GM12878 (cell line): ENCODE data around the gene CNTN2. TPM values are rescaled to one million over a fixed set of nuclear protein-coding genes. Genes with fewer than 3 reads are reported as not detected.

Source experiments
- ATAC-seq: fragments of 200-7000 bp; cut with Tn5 transposase; 3 replicates; pipeline ENCODE4 v1.9.1; 2020; ENCODE audit warnings: mild to moderate bottlenecking, moderate library complexity
- BruUV-seq: library from RNA; stranded (reverse); fragments of 400-500 nt; replicated peaks from 2 replicates; lab custom pipeline; 2021; lab: Mats Ljungman, UMichigan
- CTCF ChIA-PET: fragments of 300-600 bp; sonication (Branson Sonifier 250); formaldehyde crosslinking; extraction: SDS; loops from one replicate; lab custom pipeline; 2021; ENCODE audit warnings: inconsistent platforms; lab: Yijun Ruan, JAX
- POLR2A ChIA-PET: fragments of 350-600 bp; formaldehyde crosslinking; extraction: SDS; loops from one replicate; lab custom pipeline; 2021; ENCODE audit warnings: inconsistent platforms; lab: Charles Lee
- RAD21 ChIA-PET: fragments of 300-600 bp; sonication (Branson Sonifier 250); formaldehyde crosslinking; loops from one replicate; lab custom pipeline; 2023; ENCODE audit warnings: antibody characterized with exemption; ENCODE audit not compliant: unreplicated experiment; lab: Charles Lee
- SMC1A ChIA-PET: fragments of 300-600 bp; sonication (Branson Sonifier 250); formaldehyde crosslinking; loops from one replicate; lab custom pipeline; 2023; ENCODE audit not compliant: unreplicated experiment, uncharacterized antibody; lab: Charles Lee
- DNase-seq: peaks from one replicate; pipeline ENCODE4 v3.0.0-alpha.2; 2011; ENCODE audit warnings: low read depth, low spot score
- FAIRE-seq: peaks from 3 replicates; lab custom pipeline; 2011; peaks lifted over from hg19 to GRCh38; lab: Jason Lieb, UNC
- H2AFZ ChIP-seq: 2 replicates; pipeline ENCODE4 v1.6.0; 2011; ENCODE audit warnings: low read depth, low read length, control low read depth; ENCODE audit not compliant: control insufficient read depth
- H3K27ac ChIP-seq: 2 replicates; pipeline ENCODE4 v1.5.1; 2011; ENCODE audit warnings: control low read depth; ENCODE audit not compliant: control insufficient read depth, insufficient read depth
- H3K27me3 ChIP-seq, 2 experiments: replicated peaks in 1 of 2; 2 replicates each; pipeline versions ENCODE4 v1.6.0 to v1.6.1; 2011; ENCODE audit warnings: low read length in 1 of 2; ENCODE audit not compliant: control insufficient read depth in 2 of 2, insufficient read depth in 2 of 2
- H3K36me3 ChIP-seq, 2 experiments: 2 replicates each; pipeline ENCODE4 v1.5.1; 2011; ENCODE audit warnings: low read length in 1 of 2; ENCODE audit not compliant: control insufficient read depth in 2 of 2, insufficient read depth in 2 of 2
- H3K4me1 ChIP-seq: 2 replicates; pipeline ENCODE4 v1.6.1; 2011; ENCODE audit warnings: mild to moderate bottlenecking, low read length, moderate library complexity, mixed read lengths; ENCODE audit not compliant: control insufficient read depth, insufficient read depth
- H3K4me2 ChIP-seq: 2 replicates; pipeline ENCODE4 v1.6.0; 2011; ENCODE audit warnings: control low read depth; ENCODE audit not compliant: control insufficient read depth, insufficient read depth
- H3K4me3 ChIP-seq: fragments of 200-600 bp; sonication (generic); 2 replicates; pipeline ENCODE4 v1.5.1; 2016
- H3K79me2 ChIP-seq: 2 replicates; pipeline ENCODE4 v1.6.0; 2011; ENCODE audit warnings: low read length; ENCODE audit not compliant: control insufficient read depth, insufficient read depth
- H3K9ac ChIP-seq: 2 replicates; pipeline ENCODE4 v1.8.0; 2011; ENCODE audit warnings: low read length, control low read depth, mixed read lengths; ENCODE audit not compliant: control insufficient read depth, insufficient read depth
- H3K9me3 ChIP-seq: replicated peaks from 3 replicates; pipeline ENCODE4 v1.5.1; 2011; ENCODE audit warnings: mild to moderate bottlenecking, low read length; ENCODE audit not compliant: control insufficient read depth, insufficient read depth
- H4K20me1 ChIP-seq: 2 replicates; pipeline ENCODE4 v1.6.0; 2011; ENCODE audit not compliant: control insufficient read depth, insufficient read depth
- CHD2 ChIP-seq: IDR thresholded peaks from 2 replicates; pipeline ENCODE4 v1.6.1; 2011; ENCODE audit warnings: low read depth, low read length, improper control_type of control experiment, borderline replicate concordance
- HDAC2 ChIP-seq: fragments of 200-600 bp; sonication (generic); IDR thresholded peaks from 2 replicates; pipeline ENCODE4 v1.6.1; 2017
- NR2C1 ChIP-seq: fragments of 450-650 bp; IDR thresholded peaks from 2 replicates; pipeline ENCODE4 v1.6.1; 2017; ENCODE audit warnings: antibody characterized with exemption, mild to moderate bottlenecking, moderate library complexity
- WRNIP1 ChIP-seq: IDR thresholded peaks from 2 replicates; pipeline ENCODE4 v1.6.1; 2011; ENCODE audit warnings: low read depth, low read length, improper control_type of control experiment, borderline replicate concordance
- ZNF24 ChIP-seq: fragments of 450-650 bp; IDR thresholded peaks from 2 replicates; pipeline ENCODE4 v1.6.1; 2017; ENCODE audit warnings: antibody characterized with exemption, mild to moderate bottlenecking
- WGBS: methylation state at CpG from one replicate; pipeline ENCODE4 v1.1.6; 2016; ENCODE audit warnings: low lambda C conversion rate; ENCODE audit not compliant: insufficient replicate concordance, insufficient coverage; ENCODE audit errors: missing lambda C conversion rate; 5-methylcytosine and 5-hydroxymethylcytosine counted together
- in situ Hi-C: fragments of 300-500 bp; cut with MboI; formaldehyde crosslinking; loops from 9 replicates; pipeline ENCODE4 v1.14.3; 2018; ENCODE audit warnings: mixed read lengths
- intact Hi-C: fragments of 100-400 bp; cut with micrococcal nuclease; formaldehyde crosslinking; loops from one replicate; pipeline ENCODE4 v1.14.2; 2022; ENCODE audit not compliant: unreplicated experiment
- polyA plus RNA-seq, 11 experiments: library from polyadenylated mRNA; depleted of rRNA in 4 of 11; unstranded in 6 of 11; stranded (reverse) in 5 of 11; fragments of >200 nt; fragmentation: Nextera tagmentation in 4 of 11; fragmentation: Illumina TruSeq in 1 of 11; extraction: Ambion mirVana in 4 of 11; extraction: Trizol in 1 of 11; gene quantifications; 1 replicate in 1 of 11; 2 replicates in 10 of 11; pipeline versions ENCODE4 v1.2.1 to v1.2.3, GENCODE V29; 2011 to 2016; ENCODE audit warnings: inconsistent platforms in 2 of 11, missing spikeins in 2 of 11, low read depth in 1 of 11
- total RNA-seq, 4 experiments: library from RNA; depleted of rRNA in 3 of 4; stranded (reverse); fragments of >200 nt in 3 of 4; fragmentation: Illumina TruSeq in 1 of 4; extraction: Trizol in 1 of 4; gene quantifications; 2 replicates each; pipeline versions ENCODE4 v1.2.1 to v1.2.3, GENCODE V29; 2013 to 2021
- TF ChIP-seq, protein P1 (sequence below): IDR thresholded peaks from 2 replicates; pipeline ENCODE4 v1.6.1; 2012; ENCODE audit warnings: improper control_type of control experiment, low read depth, low read length; ENCODE audit not compliant: insufficient replicate concordance
- TF ChIP-seq, protein P2 (sequence below): fragments of 450-650 bp; formaldehyde crosslinking; IDR thresholded peaks from 2 replicates; pipeline ENCODE4 v1.4.0; 2022; ENCODE audit warnings: mild to moderate bottlenecking, moderate library complexity
- TF ChIP-seq, protein P3 (sequence below): fragments of 450-650 bp; conservative IDR thresholded peaks from 2 replicates; pipeline ENCODE4 v1.6.1; 2017; ENCODE audit warnings: mild to moderate bottlenecking, moderate library complexity
- TF ChIP-seq, protein P4 (sequence below): fragments of 450-650 bp; IDR thresholded peaks from 2 replicates; pipeline ENCODE4 v1.6.1; 2018; ENCODE audit warnings: mild to moderate bottlenecking, low read depth, moderate library complexity; ENCODE audit not compliant: partially characterized antibody

CNTN2 gene
- total and polyA plus RNA-seq, 10 of the 15 experiments (the other 5 are each of a cell fraction or from before 2014, with no cell fraction given): 0.03 TPM; not detected in 9

DNA sequence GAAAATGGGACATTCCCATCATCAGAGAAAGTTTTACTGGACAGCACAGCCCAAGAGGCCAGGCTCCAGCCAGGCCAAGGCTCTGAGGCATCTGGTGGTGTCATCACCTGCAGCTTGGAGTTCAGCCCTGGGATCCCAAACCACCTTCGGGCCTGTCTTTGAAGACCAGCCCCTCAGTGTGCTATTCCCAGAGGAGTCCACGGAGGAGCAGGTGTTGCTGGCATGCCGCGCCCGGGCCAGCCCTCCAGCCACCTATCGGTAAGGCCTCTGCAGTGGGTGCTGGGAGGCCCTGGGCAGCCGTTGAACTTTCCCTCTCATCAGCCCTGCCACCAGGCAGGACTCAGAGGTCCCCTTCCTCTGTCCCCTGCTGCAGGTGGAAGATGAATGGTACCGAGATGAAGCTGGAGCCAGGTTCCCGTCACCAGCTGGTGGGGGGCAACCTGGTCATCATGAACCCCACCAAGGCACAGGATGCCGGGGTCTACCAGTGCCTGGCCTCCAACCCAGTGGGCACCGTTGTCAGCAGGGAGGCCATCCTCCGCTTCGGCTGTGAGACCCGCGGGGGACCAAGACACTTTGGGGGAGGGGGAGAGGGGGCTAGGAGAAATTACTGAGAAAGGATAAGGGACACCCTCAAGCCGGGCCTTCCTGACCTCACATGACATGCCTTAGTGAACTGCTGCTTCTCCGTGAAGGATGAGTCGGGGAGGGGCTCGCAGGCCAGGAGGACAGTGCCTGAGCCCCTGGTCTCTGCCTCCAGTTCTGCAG is 15.0 kb downstream of the CNTN2 start:
- DNase-seq (no peak), ATAC-seq (no peak), FAIRE-seq (no peak)
- Histone ChIP-seq H3K4me3 (no peak overlapping the region), H3K27me3 (no peaks in the 10 kb centered on the region; a peak in 2 of 4 replicates), H2AFZ (no peak overlapping the region), H3K36me3 (no peaks in the 10 kb centered on the region), H3K4me2 (no peak overlapping the region), H3K27ac (no peak overlapping the region), H3K9me3 (no peaks in the 10 kb centered on the region), H3K4me1 (no peaks in the 10 kb centered on the region), H4K20me1 (no peaks in the 10 kb centered on the region), H3K9ac (no peak overlapping the region), H3K79me2 (no peaks in the 10 kb centered on the region)
- ChIA-PET SMC1A (interaction anchor here (1.7 kb wide), 1 partner anchor 82 kb away, joined by 4 read pairs; no protein-coding TSS in a partner anchor), CTCF (interaction anchor here (6.8 kb wide), 1 partner anchor 68 kb away, joined by 151 read pairs; no protein-coding TSS in a partner anchor), POLR2A (no interaction called here), RAD21 (no interaction called here)
- in situ Hi-C loops: no loop called here
- no TSS peak for BruUV-seq
- 27% methylated on average over 15 of the region's 19 CpGs for WGBS
- intact Hi-C loops: no loop called here
- TF ChIP-seq ZNF24: no peak
- TF ChIP-seq, protein P1, sequence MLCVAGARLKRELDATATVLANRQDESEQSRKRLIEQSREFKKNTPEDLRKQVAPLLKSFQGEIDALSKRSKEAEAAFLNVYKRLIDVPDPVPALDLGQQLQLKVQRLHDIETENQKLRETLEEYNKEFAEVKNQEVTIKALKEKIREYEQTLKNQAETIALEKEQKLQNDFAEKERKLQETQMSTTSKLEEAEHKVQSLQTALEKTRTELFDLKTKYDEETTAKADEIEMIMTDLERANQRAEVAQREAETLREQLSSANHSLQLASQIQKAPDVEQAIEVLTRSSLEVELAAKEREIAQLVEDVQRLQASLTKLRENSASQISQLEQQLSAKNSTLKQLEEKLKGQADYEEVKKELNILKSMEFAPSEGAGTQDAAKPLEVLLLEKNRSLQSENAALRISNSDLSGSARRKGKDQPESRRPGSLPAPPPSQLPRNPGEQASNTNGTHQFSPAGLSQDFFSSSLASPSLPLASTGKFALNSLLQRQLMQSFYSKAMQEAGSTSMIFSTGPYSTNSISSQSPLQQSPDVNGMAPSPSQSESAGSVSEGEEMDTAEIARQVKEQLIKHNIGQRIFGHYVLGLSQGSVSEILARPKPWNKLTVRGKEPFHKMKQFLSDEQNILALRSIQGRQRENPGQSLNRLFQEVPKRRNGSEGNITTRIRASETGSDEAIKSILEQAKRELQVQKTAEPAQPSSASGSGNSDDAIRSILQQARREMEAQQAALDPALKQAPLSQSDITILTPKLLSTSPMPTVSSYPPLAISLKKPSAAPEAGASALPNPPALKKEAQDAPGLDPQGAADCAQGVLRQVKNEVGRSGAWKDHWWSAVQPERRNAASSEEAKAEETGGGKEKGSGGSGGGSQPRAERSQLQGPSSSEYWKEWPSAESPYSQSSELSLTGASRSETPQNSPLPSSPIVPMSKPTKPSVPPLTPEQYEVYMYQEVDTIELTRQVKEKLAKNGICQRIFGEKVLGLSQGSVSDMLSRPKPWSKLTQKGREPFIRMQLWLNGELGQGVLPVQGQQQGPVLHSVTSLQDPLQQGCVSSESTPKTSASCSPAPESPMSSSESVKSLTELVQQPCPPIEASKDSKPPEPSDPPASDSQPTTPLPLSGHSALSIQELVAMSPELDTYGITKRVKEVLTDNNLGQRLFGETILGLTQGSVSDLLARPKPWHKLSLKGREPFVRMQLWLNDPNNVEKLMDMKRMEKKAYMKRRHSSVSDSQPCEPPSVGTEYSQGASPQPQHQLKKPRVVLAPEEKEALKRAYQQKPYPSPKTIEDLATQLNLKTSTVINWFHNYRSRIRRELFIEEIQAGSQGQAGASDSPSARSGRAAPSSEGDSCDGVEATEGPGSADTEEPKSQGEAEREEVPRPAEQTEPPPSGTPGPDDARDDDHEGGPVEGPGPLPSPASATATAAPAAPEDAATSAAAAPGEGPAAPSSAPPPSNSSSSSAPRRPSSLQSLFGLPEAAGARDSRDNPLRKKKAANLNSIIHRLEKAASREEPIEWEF: no peak
- TF ChIP-seq, protein P2, sequence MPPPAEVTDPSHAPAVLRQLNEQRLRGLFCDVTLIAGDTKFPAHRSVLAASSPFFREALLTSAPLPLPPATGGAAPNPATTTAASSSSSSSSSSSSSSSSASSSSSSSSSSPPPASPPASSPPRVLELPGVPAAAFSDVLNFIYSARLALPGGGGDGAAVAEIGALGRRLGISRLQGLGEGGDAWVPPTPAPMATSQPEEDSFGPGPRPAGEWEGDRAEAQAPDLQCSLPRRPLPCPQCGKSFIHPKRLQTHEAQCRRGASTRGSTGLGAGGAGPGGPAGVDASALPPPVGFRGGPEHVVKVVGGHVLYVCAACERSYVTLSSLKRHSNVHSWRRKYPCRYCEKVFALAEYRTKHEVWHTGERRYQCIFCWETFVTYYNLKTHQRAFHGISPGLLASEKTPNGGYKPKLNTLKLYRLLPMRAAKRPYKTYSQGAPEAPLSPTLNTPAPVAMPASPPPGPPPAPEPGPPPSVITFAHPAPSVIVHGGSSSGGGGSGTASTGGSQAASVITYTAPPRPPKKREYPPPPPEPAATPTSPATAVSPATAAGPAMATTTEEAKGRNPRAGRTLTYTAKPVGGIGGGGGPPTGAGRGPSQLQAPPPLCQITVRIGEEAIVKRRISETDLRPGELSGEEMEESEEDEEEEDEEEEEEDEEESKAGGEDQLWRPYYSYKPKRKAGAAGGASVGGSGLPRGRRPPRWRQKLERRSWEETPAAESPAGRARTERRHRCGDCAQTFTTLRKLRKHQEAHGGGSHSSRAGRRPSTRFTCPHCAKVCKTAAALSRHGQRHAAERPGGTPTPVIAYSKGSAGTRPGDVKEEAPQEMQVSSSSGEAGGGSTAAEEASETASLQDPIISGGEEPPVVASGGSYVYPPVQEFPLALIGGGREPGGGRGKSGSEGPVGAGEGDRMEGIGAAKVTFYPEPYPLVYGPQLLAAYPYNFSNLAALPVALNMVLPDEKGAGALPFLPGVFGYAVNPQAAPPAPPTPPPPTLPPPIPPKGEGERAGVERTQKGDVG: no peak
- TF ChIP-seq, protein P3, sequence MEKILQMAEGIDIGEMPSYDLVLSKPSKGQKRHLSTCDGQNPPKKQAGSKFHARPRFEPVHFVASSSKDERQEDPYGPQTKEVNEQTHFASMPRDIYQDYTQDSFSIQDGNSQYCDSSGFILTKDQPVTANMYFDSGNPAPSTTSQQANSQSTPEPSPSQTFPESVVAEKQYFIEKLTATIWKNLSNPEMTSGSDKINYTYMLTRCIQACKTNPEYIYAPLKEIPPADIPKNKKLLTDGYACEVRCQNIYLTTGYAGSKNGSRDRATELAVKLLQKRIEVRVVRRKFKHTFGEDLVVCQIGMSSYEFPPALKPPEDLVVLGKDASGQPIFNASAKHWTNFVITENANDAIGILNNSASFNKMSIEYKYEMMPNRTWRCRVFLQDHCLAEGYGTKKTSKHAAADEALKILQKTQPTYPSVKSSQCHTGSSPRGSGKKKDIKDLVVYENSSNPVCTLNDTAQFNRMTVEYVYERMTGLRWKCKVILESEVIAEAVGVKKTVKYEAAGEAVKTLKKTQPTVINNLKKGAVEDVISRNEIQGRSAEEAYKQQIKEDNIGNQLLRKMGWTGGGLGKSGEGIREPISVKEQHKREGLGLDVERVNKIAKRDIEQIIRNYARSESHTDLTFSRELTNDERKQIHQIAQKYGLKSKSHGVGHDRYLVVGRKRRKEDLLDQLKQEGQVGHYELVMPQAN: no peak
- TF ChIP-seq, protein P4, sequence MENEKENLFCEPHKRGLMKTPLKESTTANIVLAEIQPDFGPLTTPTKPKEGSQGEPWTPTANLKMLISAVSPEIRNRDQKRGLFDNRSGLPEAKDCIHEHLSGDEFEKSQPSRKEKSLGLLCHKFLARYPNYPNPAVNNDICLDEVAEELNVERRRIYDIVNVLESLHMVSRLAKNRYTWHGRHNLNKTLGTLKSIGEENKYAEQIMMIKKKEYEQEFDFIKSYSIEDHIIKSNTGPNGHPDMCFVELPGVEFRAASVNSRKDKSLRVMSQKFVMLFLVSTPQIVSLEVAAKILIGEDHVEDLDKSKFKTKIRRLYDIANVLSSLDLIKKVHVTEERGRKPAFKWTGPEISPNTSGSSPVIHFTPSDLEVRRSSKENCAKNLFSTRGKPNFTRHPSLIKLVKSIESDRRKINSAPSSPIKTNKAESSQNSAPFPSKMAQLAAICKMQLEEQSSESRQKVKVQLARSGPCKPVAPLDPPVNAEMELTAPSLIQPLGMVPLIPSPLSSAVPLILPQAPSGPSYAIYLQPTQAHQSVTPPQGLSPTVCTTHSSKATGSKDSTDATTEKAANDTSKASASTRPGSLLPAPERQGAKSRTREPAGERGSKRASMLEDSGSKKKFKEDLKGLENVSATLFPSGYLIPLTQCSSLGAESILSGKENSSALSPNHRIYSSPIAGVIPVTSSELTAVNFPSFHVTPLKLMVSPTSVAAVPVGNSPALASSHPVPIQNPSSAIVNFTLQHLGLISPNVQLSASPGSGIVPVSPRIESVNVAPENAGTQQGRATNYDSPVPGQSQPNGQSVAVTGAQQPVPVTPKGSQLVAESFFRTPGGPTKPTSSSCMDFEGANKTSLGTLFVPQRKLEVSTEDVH: no peak
- TF ChIP-seq NR2C1: no peak
- no peak for TF ChIP-seq CHD2
- no peak for TF ChIP-seq WRNIP1
- TF ChIP-seq HDAC2: no peak
